Breast epithelium (tissue), 4 donors: ENCODE data around the gene C1orf105. TPM values are rescaled to one million over a fixed set of nuclear protein-coding genes. Genes with fewer than 3 reads are reported as not detected.

Experiments
- DNase-seq, 2 donors: peaks; one replicate each; pipeline ENCODE4 v3.0.0-alpha.2; 2019; ENCODE audit warnings: low spot score in 2 of 2
- H3K27ac ChIP-seq, 2 donors: fragments of 200-600 bp; sonication (generic) in 1 of 2; one replicate each; pipeline ENCODE4 v1.5.1; 2016 to 2019; ENCODE audit warnings: mild to moderate bottlenecking in 1 of 2
- H3K27me3 ChIP-seq, 2 donors: fragments of 200-600 bp; sonication (generic) in 1 of 2; one replicate each; pipeline versions ENCODE4 v1.5.1 to v1.6.0; 2017 to 2019; ENCODE audit warnings: control low read depth in 1 of 2, mild to moderate bottlenecking in 1 of 2
- H3K36me3 ChIP-seq: fragments of 200-600 bp; one replicate; pipeline ENCODE4 v1.5.1; 2019
- H3K4me1 ChIP-seq, 2 donors: fragments of 200-600 bp; sonication (generic); one replicate each; pipeline ENCODE4 v1.5.1; 2016 to 2019; ENCODE audit warnings: control low read depth in 1 of 2
- H3K4me3 ChIP-seq, 3 donors: fragments of 200-600 bp; sonication (generic); 1 replicate in 2 of 3; 2 replicates in 1 of 3; pipeline ENCODE4 v1.5.1; 2016 to 2019; ENCODE audit warnings: mild to moderate bottlenecking in 3 of 3, moderate library complexity in 2 of 3
- H3K9me3 ChIP-seq, 2 donors: fragments of 200-600 bp; sonication (generic) in 1 of 2; one replicate each; pipeline ENCODE4 v1.5.1; 2016 to 2019; ENCODE audit warnings: control low read depth in 1 of 2
- POLR2A ChIP-seq: fragments of 450-650 bp; IDR thresholded peaks from one replicate; pipeline ENCODE4 v1.6.1; 2016; ENCODE audit warnings: antibody characterized with exemption, mild to moderate bottlenecking, moderate library complexity
- POLR2AphosphoS5 ChIP-seq, 3 donors: sonication (generic); formaldehyde crosslinking; IDR thresholded peaks; one replicate each; pipeline ENCODE4 v1.6.1; 2017; ENCODE audit warnings: antibody characterized with exemption in 3 of 3
- intact Hi-C: fragments of 100-400 bp; cut with DNase I; formaldehyde crosslinking; loops from one replicate; pipeline ENCODE4 v1.15.1; 2023; ENCODE audit warnings: low total_unique reads
- total RNA-seq, 3 donors: library from RNA; depleted of rRNA; stranded (reverse); fragments of >200 nt; gene quantifications; one replicate each; pipeline ENCODE4 v1.1.0, GENCODE V29; 2016
- TF ChIP-seq, protein P1 (sequence below), 3 donors: fragments of 450-650 bp; IDR thresholded peaks; one replicate each; pipeline ENCODE4 v1.5.1; 2016 to 2017; ENCODE audit warnings: antibody characterized with exemption in 3 of 3, mild to moderate bottlenecking in 3 of 3, moderate library complexity in 3 of 3

C1orf105 gene
- total RNA-seq, 3 donors from 2014 or later, result not detected

DNA sequence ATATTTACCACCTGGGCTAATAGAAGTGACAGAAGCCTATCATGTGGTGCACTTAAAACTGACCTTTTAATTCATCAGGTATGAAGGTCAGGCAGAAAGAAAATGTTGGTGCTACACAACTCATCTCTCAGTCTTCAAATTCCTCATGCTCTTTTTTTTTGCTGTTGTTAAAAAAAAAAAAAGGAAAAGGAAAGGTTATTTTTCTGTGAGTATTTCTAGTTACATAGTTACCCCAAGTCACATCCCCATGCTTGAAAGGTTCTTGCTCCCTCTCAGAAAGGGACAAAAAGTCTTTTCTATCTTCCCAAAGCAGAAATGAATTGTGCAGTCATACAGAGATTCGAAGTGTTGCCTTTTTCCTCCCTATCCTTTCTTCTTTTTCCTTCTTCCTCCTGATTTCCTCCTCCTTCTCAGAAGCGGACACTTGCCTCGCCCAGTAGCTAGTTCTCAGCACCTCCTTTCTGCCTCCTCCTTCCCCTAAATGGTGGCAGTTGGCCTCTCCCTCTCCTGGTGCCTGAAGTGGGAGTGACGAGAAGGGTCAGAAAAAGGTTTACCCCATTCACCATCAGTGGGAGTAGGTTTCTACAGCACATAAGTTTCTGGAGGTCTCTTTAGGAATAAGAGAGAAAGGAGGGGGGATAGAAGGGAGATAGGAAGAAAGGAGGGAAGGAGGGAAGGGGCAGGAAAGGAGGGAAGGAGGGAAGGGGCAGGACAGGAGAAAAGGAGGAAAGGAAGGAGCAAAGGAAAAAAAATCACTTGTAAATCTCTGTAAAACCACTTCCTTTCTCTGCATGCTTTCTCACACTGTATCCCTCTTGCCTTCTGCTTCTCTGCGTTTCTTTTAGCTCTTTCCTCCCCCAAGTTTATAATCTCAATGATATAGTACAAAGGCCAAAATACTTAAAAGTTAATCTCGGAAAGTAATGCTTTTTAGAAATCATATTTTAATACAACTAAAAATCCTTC lies 20.4 kb upstream of the C1orf105 start:
- intact Hi-C loops, result no loop called here
- no peak for DNase-seq
- Histone ChIP-seq H3K27me3 (no peaks in the 10 kb centered on the region), H3K36me3 (no peaks in the 10 kb centered on the region), H3K9me3 (no peaks in the 10 kb centered on the region), H3K27ac (peak overlapping the region; percentile 69), H3K4me3 (no peak overlapping the region), H3K4me1 (no peaks in the 10 kb centered on the region)
- TF ChIP-seq, protein P1, sequence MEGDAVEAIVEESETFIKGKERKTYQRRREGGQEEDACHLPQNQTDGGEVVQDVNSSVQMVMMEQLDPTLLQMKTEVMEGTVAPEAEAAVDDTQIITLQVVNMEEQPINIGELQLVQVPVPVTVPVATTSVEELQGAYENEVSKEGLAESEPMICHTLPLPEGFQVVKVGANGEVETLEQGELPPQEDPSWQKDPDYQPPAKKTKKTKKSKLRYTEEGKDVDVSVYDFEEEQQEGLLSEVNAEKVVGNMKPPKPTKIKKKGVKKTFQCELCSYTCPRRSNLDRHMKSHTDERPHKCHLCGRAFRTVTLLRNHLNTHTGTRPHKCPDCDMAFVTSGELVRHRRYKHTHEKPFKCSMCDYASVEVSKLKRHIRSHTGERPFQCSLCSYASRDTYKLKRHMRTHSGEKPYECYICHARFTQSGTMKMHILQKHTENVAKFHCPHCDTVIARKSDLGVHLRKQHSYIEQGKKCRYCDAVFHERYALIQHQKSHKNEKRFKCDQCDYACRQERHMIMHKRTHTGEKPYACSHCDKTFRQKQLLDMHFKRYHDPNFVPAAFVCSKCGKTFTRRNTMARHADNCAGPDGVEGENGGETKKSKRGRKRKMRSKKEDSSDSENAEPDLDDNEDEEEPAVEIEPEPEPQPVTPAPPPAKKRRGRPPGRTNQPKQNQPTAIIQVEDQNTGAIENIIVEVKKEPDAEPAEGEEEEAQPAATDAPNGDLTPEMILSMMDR (IDR thresholded peaks at IDR 0.05), result no peak
- TF ChIP-seq POLR2A, result no peak
- TF ChIP-seq POLR2AphosphoS5 (IDR thresholded peaks at IDR 0.05), result no peak

DNA sequence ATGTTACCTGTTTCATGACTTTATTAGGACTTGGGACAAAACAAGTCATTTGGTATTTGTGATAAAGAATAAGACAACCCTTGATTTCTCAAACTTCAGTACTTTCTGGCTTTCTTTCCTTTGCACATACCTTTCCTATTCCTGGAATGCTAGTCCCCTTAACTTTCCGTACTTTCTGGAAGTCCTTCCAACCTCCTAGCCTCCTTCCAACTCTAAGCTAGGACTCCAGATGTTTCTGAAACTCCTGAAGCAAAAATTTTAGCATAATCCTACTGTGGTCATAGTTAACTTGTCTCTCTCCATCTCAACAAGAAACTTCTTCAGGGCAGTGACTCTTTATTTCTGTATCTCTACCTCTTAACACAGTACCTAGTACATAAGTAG lies 19.8 kb upstream of the C1orf105 start:
- H3K4me3 ChIP-seq, result no peak overlapping the region
- H3K36me3 ChIP-seq, result no peaks in the 10 kb centered on the region
- no peaks in the 10 kb centered on the region for H3K27me3 ChIP-seq
- H3K27ac ChIP-seq, result peak overlapping the region; percentile 18 to 69
- intact Hi-C loops, result no loop called here
- no peaks in the 10 kb centered on the region for H3K9me3 ChIP-seq
- TF ChIP-seq, protein P1 (IDR thresholded peaks at IDR 0.05), result no peak
- TF ChIP-seq POLR2A, result no peak
- no peak for TF ChIP-seq POLR2AphosphoS5 (IDR thresholded peaks at IDR 0.05)
- no peaks in the 10 kb centered on the region for H3K4me1 ChIP-seq
- DNase-seq, result no peak

DNA sequence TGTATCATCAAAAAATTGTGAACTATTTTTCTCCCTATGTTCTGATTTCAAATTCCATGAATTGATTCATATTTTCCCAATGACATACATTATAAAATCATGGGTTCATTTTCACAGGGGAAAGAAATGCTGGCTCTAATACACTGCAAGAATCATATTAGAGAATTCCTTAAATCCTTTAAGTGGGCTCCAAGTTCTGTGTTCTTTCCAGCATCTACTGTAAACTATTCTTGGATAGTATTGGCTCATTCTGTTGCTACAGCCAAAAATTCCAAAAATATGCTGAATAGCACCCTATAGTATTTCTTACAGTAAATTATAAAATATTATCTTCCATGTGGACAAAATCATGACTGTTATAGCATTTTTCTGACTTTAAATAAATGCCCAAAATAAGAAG lies 19.0 kb upstream of the C1orf105 start:
- H3K27ac ChIP-seq, result peak overlapping the region in 1 of 2 donors; percentile 69
- no peaks in the 10 kb centered on the region for H3K36me3 ChIP-seq
- no peak for DNase-seq
- H3K9me3 ChIP-seq, result no peaks in the 10 kb centered on the region
- no peaks in the 10 kb centered on the region for H3K27me3 ChIP-seq
- TF ChIP-seq POLR2A (no peak), POLR2AphosphoS5 (IDR thresholded peaks at IDR 0.05) (no peak)
- TF ChIP-seq, protein P1 (IDR thresholded peaks at IDR 0.05), result no peak
- intact Hi-C loops, result no loop called here
- no peak overlapping the region for H3K4me3 ChIP-seq
- H3K4me1 ChIP-seq, result no peaks in the 10 kb centered on the region

DNA sequence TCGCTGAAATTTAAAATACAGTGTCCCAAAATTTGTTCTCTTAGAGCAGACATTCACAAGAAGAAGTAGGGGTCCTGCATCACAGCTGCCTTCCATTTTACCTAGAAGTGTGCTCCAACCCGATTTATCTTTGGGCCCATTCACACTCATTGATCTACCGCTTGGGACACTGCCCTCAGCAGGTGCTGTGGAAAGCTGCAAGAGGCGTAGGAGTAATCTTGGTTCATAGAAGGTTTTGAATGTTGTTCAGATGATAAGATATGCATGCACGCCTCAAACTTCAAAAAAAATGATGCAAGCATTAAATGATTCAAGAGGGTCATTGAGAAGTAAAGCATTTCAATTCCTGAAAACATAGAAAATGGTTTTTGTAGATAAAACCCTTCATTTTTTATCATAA lies 18.6 kb upstream of the C1orf105 start:
- Histone ChIP-seq H3K36me3 (no peaks in the 10 kb centered on the region), H3K27ac (no peak overlapping the region), H3K4me3 (no peak overlapping the region), H3K4me1 (no peaks in the 10 kb centered on the region), H3K27me3 (no peaks in the 10 kb centered on the region), H3K9me3 (no peaks in the 10 kb centered on the region)
- TF ChIP-seq POLR2AphosphoS5 (IDR thresholded peaks at IDR 0.05), result no peak
- TF ChIP-seq, protein P1 (IDR thresholded peaks at IDR 0.05), result no peak
- no peak for TF ChIP-seq POLR2A
- intact Hi-C loops, result no loop called here
- DNase-seq, result no peak

DNA sequence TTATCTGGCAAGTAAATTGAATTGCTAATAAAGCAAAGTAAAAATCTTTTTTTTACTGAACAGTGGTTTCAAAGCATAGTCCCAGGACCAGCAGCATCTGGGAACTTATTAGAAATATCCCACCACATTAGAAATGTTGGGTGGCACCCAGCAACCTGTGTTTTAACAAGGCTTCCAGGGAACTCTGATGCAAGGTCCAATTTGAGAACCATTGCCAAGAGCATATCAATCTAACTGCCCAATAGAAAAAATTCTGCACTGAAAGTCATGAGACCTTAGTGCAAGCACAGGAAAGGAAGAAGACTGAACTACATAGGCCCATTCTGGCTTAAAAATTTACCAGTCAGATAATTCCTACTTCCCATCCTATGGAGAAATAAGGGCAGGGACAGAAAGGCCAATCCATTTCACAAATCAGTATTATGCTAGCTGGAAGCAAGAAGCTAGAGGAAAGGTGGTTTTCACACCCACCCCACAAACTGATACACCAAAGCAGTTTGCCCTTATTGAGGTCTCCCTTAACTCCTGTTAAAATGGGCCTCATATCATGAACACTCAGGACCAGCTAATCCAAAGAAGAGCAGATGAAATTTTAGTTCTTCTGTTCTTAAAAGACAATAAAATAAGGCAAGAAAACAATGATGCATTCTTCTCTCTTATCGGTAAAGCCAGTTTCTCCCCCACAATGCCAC lies 17.5 kb upstream of the C1orf105 start:
- H3K27ac ChIP-seq, result no peak overlapping the region
- TF ChIP-seq, protein P1 (IDR thresholded peaks at IDR 0.05), result no peak
- TF ChIP-seq POLR2A (no peak), POLR2AphosphoS5 (IDR thresholded peaks at IDR 0.05) (no peak)
- no peak for DNase-seq
- H3K27me3 ChIP-seq, result no peaks in the 10 kb centered on the region
- intact Hi-C loops, result no loop called here
- H3K9me3 ChIP-seq, result no peaks in the 10 kb centered on the region
- no peaks in the 10 kb centered on the region for H3K36me3 ChIP-seq
- no peak overlapping the region for H3K4me3 ChIP-seq
- no peaks in the 10 kb centered on the region for H3K4me1 ChIP-seq
